ENCODE measurements around the gene SYNJ2.

The SYNJ2 gene

DNA sequence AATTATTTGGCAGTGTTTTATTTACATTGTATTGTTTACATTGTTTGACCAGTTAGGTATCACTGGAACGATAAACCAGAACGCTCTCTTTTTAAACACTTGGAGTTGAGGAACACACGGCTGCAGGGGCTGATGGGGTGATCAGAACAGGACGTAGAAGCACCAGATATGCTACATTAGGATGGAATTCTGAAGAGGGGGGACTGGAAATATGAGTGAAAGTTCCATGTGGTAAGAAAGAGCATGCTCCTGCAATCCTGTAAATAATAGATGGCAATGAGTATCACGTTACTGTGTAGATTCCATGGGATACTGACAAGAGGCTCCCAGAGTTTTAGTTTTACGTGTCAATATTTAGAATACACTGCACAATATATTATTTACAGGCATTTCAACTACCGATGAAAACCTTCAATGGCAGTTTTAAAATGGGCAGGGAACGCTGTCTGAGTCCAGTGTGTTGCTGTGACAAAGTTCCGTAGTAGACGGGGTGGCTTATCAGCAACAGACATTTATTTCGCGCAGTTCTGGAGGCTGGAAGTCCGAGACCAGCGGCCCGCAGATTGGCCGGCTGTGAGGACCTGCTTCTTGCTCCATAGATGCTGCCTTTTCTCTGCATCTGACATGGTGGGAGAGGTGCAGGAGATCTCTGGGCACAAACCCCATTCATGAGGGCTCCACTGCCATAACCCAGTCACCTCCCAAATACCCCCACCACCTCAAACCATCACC is 43.1 kb downstream of the SYNJ2 start:
- no peak overlapping the region for H3K4me3 ChIP-seq (replicated peaks in 1 of 2; ENCODE audit: low read depth in 2 of 2, low read length in 2 of 2)
- TF ChIP-seq, protein P1, sequence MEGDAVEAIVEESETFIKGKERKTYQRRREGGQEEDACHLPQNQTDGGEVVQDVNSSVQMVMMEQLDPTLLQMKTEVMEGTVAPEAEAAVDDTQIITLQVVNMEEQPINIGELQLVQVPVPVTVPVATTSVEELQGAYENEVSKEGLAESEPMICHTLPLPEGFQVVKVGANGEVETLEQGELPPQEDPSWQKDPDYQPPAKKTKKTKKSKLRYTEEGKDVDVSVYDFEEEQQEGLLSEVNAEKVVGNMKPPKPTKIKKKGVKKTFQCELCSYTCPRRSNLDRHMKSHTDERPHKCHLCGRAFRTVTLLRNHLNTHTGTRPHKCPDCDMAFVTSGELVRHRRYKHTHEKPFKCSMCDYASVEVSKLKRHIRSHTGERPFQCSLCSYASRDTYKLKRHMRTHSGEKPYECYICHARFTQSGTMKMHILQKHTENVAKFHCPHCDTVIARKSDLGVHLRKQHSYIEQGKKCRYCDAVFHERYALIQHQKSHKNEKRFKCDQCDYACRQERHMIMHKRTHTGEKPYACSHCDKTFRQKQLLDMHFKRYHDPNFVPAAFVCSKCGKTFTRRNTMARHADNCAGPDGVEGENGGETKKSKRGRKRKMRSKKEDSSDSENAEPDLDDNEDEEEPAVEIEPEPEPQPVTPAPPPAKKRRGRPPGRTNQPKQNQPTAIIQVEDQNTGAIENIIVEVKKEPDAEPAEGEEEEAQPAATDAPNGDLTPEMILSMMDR (IDR thresholded peaks at IDR 0.05; ENCODE audit: low read depth, low read length), result no peak
- DNase-seq (ENCODE audit: low read depth in 2 of 2), result no peak

DNA sequence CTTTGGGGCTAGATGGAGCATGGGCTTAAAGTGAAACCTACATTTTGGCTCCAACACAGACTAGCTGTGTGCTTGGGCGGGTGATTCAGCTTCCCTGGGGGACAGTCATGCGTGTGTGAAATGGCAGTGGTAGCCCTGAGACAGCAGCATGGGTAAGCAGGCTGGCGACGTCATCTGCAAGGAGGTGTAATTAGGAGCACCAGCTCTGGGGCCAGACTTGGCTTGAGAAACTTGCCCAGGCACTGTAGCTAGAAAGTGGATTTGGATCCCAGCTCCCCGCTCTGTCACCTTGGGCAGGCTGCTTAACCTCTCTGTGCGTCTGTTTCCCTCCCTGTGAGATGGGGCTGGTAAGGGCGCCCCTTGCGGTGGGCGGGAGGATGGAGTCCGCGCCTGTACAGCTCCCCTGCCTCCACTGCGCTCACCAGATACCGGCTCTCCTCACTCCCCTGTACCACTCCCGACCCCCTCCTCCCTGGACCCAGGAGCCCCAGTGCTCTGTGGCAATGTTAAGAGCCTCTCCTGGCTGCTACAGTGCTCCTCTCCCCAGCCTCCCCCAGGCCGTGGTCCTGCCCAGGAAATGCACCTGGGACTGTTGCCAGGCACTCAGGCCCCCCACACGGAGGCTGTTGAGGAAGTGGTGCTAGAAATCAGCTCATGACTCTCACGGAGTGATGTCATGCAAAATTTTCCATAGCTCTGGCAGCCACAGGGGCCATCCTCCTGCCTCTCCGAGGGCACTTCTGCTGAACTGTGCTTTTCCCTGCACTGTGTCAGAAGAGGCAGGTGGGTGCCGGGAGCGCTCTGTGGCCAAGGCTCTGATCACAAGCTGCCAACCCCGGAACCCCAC is 44.6 kb downstream of the SYNJ2 start:
- TF ChIP-seq, protein P1 (IDR thresholded peaks at IDR 0.05; ENCODE audit: low read depth, low read length), result peak; percentile 80
- peak overlapping the region; percentile 9 to 35 for H3K4me3 ChIP-seq (replicated peaks in 1 of 2; ENCODE audit: low read depth in 2 of 2, low read length in 2 of 2)
- peak; percentile 99 for DNase-seq (ENCODE audit: low read depth in 2 of 2)

DNA sequence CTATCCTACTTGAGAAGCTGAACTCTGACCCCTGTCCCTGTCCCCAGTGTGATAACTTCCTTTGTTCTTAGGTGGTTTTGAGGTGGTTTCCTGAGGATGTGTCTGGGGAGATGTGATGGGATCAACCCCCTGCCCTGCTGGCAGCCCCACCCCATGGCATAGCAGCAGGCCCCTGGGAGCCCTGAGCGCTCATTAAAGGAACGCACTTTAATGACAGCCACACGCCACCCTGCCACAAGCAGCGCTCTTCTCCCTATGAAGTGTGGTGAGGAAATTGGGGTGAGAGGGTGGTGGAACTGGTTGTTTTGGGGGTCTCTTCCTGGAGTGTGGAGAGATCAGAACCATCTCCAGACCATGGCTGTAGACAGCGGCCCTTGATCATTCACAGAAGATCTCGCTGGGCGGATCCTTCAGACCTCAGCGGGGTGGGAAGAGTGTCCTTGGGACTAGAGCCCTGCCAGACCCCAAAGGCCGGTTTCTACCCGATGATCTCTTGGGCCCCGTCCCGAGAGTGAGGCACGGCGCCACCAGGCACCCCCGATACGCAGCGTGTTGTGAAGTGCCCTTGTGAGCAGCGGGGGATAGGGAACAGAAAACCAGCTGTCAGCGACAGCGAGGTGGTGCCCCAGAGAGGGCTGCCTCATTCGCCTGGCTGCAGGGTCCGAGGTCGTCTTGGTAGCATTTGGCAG is 45.4 kb downstream of the SYNJ2 start:
- TF ChIP-seq, protein P1 (IDR thresholded peaks at IDR 0.05; ENCODE audit: low read depth, low read length), result no peak
- H3K4me3 ChIP-seq (replicated peaks in 1 of 2; ENCODE audit: low read depth in 2 of 2, low read length in 2 of 2), result no peak overlapping the region
- DNase-seq (ENCODE audit: low read depth in 2 of 2), result no peak

DNA sequence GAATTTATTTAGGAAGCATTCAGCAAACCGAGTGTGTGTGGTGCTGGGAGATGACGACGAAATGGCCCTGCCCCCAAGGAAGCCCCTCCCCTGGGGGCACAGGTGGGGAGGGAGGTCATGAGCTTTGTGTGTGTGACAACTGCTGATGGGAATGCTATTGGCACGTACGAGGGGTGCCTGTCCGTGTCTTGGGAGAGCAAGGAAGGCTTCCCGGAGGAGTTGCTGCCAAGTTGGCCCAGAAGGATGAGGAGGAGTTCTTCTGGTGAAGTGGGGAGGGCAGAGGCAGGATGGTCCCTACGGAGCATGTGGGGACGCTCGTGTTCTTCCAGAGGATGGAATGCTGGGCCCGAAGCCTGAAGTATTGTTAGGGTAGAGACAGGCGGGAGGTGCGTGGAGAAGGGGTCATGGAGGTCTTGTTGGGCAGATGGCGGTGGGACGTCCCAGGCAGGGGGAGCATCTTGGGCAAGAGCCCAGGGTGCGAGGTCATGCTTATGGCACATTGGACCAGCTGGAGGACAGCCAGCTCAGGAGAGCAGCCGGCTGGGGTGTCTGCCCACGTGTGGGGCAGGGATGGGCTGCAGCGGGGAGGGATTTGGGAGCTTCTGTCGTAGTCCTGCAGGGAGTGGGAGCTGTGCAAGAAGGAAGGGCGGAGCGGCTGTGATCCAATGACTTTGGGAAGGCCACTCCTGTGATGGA is 46.1 kb downstream of the SYNJ2 start:
- TF ChIP-seq, protein P1 (IDR thresholded peaks at IDR 0.05; ENCODE audit: low read depth, low read length), result no peak
- H3K4me3 ChIP-seq (replicated peaks in 1 of 2; ENCODE audit: low read depth in 2 of 2, low read length in 2 of 2), result no peak overlapping the region
- DNase-seq (ENCODE audit: low read depth in 2 of 2), result no peak

DNA sequence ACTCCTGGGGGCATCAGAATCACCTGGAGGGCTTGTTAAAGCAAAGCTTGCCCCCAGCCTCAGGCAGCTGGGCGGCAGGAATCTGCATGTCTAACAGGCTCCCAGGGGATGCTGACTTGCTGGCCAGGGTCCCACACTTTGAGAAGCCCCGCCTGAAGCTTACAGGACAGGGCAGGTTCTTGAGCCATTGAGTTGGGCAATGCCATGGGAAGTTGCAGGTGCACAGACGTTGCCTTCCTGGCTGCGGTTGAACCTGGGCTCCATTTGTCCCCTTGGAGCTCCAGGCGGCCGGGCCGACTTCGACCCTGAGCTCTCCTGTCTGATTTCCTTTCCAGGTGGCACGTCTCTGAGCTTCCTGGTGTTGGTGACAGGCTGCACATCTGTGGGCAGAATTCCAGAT is 46.8 kb downstream of the SYNJ2 start:
- DNase-seq (ENCODE audit: low read depth in 2 of 2), result no peak
- TF ChIP-seq, protein P1 (IDR thresholded peaks at IDR 0.05; ENCODE audit: low read depth, low read length), result no peak
- no peak overlapping the region for H3K4me3 ChIP-seq (replicated peaks in 1 of 2; ENCODE audit: low read depth in 2 of 2, low read length in 2 of 2)

DNA sequence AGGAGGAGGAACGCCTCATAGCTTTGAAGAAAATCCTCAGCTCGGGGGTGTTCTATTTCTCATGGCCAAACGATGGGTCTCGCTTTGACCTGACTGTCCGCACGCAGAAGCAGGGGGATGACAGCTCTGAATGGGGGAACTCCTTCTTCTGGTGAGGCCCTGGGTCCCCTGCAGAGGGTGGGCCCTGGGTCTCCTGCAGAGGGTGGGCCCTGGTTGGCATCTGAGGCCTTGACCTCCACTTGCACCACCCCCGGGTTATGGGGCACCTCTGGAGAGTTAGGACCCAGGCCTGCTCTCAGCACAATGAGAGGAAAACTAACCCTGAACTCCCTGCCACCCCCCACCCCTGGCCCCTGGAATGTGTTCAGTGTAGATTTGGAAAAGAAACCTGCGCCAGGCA is 47.2 kb downstream of the SYNJ2 start:
- H3K4me3 ChIP-seq (replicated peaks in 1 of 2; ENCODE audit: low read depth in 2 of 2, low read length in 2 of 2), result no peak overlapping the region
- DNase-seq (ENCODE audit: low read depth in 2 of 2), result no peak
- TF ChIP-seq, protein P1 (IDR thresholded peaks at IDR 0.05; ENCODE audit: low read depth, low read length), result no peak
